HepG2 (cell line): ENCODE results near the gene PACSIN1. TPM values are rescaled to one million over a fixed set of nuclear protein-coding genes. Genes with fewer than 3 reads are reported as not detected.

Experiments used
- ATAC-seq: fragments of 200-7000 bp; cut with Tn5 transposase; 3 replicates; pipeline ENCODE4 v1.9.1; 2020; ENCODE audit warnings: mild to moderate bottlenecking, moderate library complexity
- BruUV-seq: library from RNA; stranded (reverse); fragments of 400-500 nt; replicated peaks from 2 replicates; lab custom pipeline; 2021; lab: Mats Ljungman, UMichigan
- CTCF ChIA-PET: fragments of 300-600 bp; formaldehyde crosslinking; extraction: SDS; loops from one replicate; lab custom pipeline; 2021; ENCODE audit warnings: low total read pairs, inconsistent platforms, low intra/inter-chr PET ratio; lab: Yijun Ruan, JAX
- POLR2A ChIA-PET: fragments of 350-600 bp; sonication (Branson Sonifier 250); formaldehyde crosslinking; loops from one replicate; lab custom pipeline; 2020; ENCODE audit warnings: antibody characterized with exemption, inconsistent platforms; lab: Yijun Ruan, JAX
- DNase-seq: peaks from one replicate; pipeline ENCODE4 v3.0.0-alpha.2; 2015; ENCODE audit warnings: low spot score
- FAIRE-seq: peaks from 3 replicates; lab custom pipeline; 2011; peaks lifted over from hg19 to GRCh38; lab: Jason Lieb, UNC
- H2AFZ ChIP-seq: one replicate; pipeline ENCODE4 v1.6.1; 2011; ENCODE audit warnings: low read length, inconsistent platforms
- H3K27ac ChIP-seq: fragments of 300-600 bp; 3 replicates; pipeline ENCODE4 v1.8.0; 2011; ENCODE audit warnings: mixed run types, mild to moderate bottlenecking, mixed read lengths, low read length, inconsistent platforms; ENCODE audit not compliant: insufficient read depth; ENCODE audit errors: extremely low read length
- H3K27me3 ChIP-seq, 2 experiments: fragments of 200-600 bp in 1 of 2; 2 replicates in 1 of 2; 3 replicates in 1 of 2; pipeline versions ENCODE4 v1.6.0 to v1.8.0; 2011; ENCODE audit warnings: low read length in 2 of 2, mild to moderate bottlenecking in 2 of 2, moderate library complexity in 2 of 2, inconsistent platforms in 1 of 2; ENCODE audit not compliant: insufficient read depth in 2 of 2, control insufficient read depth in 1 of 2
- H3K36me3 ChIP-seq, 2 experiments: fragments of 200-600 bp in 1 of 2; replicated peaks in 1 of 2; 2 replicates in 1 of 2; 3 replicates in 1 of 2; pipeline versions ENCODE4 v1.5.1 to v1.8.0; 2011; ENCODE audit warnings: low read length in 2 of 2, inconsistent platforms in 1 of 2; ENCODE audit not compliant: insufficient read depth in 2 of 2, control insufficient read depth in 1 of 2
- H3K4me1 ChIP-seq: 2 replicates; pipeline ENCODE4 v1.5.1; 2012; ENCODE audit warnings: low read length, inconsistent platforms; ENCODE audit not compliant: insufficient read depth
- H3K4me2 ChIP-seq: 2 replicates; pipeline ENCODE4 v1.6.0; 2011; ENCODE audit warnings: low read depth, low read length, inconsistent platforms
- H3K4me3 ChIP-seq, 3 experiments: fragments of 200-600 bp in 1 of 3; sonication (generic), shearing (Covaris generic) in 1 of 3; replicated peaks in 1 of 3; 2 replicates each; pipeline ENCODE4 v1.5.1; 2011 to 2016; ENCODE audit warnings: low read length in 3 of 3, inconsistent platforms in 2 of 3, low read depth in 2 of 3, mild to moderate bottlenecking in 2 of 3, control low read depth in 1 of 3, mixed read lengths in 1 of 3; ENCODE audit not compliant: insufficient read depth in 1 of 3
- H3K79me2 ChIP-seq: one replicate; pipeline ENCODE4 v1.6.1; 2011; ENCODE audit warnings: low read length, inconsistent platforms; ENCODE audit not compliant: insufficient read depth
- H3K9ac ChIP-seq: 2 replicates; pipeline ENCODE4 v1.6.0; 2011; ENCODE audit warnings: mild to moderate bottlenecking, low read depth, low read length, inconsistent platforms; ENCODE audit not compliant: insufficient read depth
- H3K9me3 ChIP-seq: 2 replicates; pipeline ENCODE4 v1.5.1; 2012; ENCODE audit warnings: mild to moderate bottlenecking, low read length
- H4K20me1 ChIP-seq: 2 replicates; pipeline ENCODE4 v1.6.0; 2011; ENCODE audit warnings: inconsistent platforms, mild to moderate bottlenecking, low read length, moderate library complexity; ENCODE audit not compliant: insufficient read depth
- E2F1 ChIP-seq: sonication (generic); formaldehyde crosslinking; IDR thresholded peaks from 2 replicates; pipeline ENCODE4 v1.5.0; 2020; ENCODE audit warnings: missing genetic modification reagents
- HNRNPK ChIP-seq: fragments of 200-400 bp; formaldehyde crosslinking; IDR thresholded peaks from 2 replicates; pipeline ENCODE4 v1.6.1; 2018; ENCODE audit warnings: low read length, low read depth, moderate library complexity, mild to moderate bottlenecking; ENCODE audit not compliant: poor library complexity, severe bottlenecking
- KIAA2018 ChIP-seq: sonication (generic); formaldehyde crosslinking; IDR thresholded peaks from 2 replicates; pipeline ENCODE4 v1.5.0; 2020; ENCODE audit warnings: mild to moderate bottlenecking, missing genetic modification reagents, borderline replicate concordance
- PLRG1 ChIP-seq: fragments of 450-650 bp; conservative IDR thresholded peaks from 2 replicates; pipeline ENCODE4 v1.6.1; 2016
- WGBS: methylation state at CpG from one replicate; pipeline ENCODE4 v1.1.6; 2017; ENCODE audit warnings: low lambda C conversion rate; 5-methylcytosine and 5-hydroxymethylcytosine counted together
- in situ Hi-C: cut with HindIII; loops from 2 replicates; pipeline ENCODE4 v1.10.0; 2017; ENCODE audit warnings: low pct_unique_long_range_greater_than_20kb; ENCODE audit not compliant: extremely low pct_ligation_motif_present
- intact Hi-C: fragments of 100-400 bp; cut with micrococcal nuclease; formaldehyde crosslinking; loops from one replicate; pipeline ENCODE4 v1.10.0; 2022; ENCODE audit not compliant: unreplicated experiment
- polyA plus RNA-seq, 8 experiments: library from polyadenylated mRNA; depleted of rRNA in 3 of 8; stranded (reverse) in 7 of 8; unstranded in 1 of 8; fragments of >200 nt; fragmentation: Illumina TruSeq in 4 of 8; extraction: Trizol in 4 of 8; gene quantifications; 2 replicates each; pipeline versions ENCODE4 v1.2.1 to v1.2.3, GENCODE V29; 2011 to 2016; ENCODE audit warnings: low read depth in 4 of 8, missing spikeins in 1 of 8, mixed read lengths in 1 of 8; ENCODE audit not compliant: insufficient read depth in 1 of 8
- total RNA-seq, 5 experiments: library from RNA; depleted of rRNA; stranded (reverse); fragments of >200 nt; fragmentation: Illumina TruSeq; extraction: Trizol; gene quantifications; 2 replicates each; pipeline ENCODE4 v1.2.3, GENCODE V29; 2016; ENCODE audit warnings: low read depth in 1 of 5
- TF ChIP-seq, protein P1 (sequence below): sonication (generic); formaldehyde crosslinking; IDR thresholded peaks from 2 replicates; pipeline ENCODE4 v1.5.0; 2020; ENCODE audit warnings: missing genetic modification reagents

Gene PACSIN1
- total and polyA plus RNA-seq, 2 of the 13 experiments (the other 11 are each of a cell fraction or from before 2014, with no cell fraction given): not detected

DNA sequence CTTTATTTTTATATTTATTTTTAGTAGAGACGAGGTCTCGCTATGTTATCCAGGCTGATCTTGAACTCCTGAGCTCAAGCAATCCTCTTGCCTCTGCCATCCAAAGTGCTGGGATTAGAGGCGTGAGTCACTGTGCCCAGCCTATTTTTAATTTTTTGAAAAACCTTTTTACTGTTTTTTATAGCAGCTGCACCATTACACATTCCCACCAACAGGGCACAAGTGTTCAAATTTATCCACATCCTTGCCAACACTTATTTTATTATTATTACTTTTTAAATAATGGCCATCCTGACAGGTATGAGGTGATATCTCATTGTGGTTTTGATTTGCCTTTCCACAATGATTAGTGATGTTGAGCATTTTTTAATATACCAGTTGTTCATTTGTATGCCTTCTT lies 42.5 kb downstream of the PACSIN1 start (continued):
- no peak for TF ChIP-seq E2F1 (CRISPR knock-in tag)
- TF ChIP-seq HNRNPK: no peak
- TF ChIP-seq PLRG1: no peak

DNA sequence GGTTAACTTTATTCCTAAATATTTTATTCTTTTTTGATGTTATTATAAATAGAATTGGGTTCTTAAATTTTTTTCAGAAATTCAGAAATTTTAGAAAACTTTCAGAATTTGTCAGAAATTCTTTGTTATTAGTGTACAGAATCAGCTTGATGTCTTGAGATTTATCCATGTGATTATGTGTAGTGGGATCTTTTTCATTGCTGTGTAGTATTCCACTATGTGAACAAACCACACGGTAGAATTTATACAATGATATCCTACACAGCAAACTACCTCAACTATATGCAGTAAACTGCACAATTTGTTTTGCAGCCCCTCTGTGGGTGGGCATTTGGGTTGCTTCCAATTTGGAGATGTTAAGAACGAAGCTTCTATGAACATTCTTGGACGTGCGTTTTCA lies 43.9 kb downstream of the PACSIN1 start:
- intact Hi-C loops: no loop called here
- CTCF ChIA-PET: no interaction called here
- FAIRE-seq: no peak

More for the DNA sequence above, 43.9 kb downstream of the PACSIN1 start:
- H3K9ac ChIP-seq: no peak overlapping the region
- no TSS peak for BruUV-seq
- H3K27me3 ChIP-seq: peaks cover 0 to 19% of the 10 kb centered on the region in 2 experiments; a peak in 3 of 5 replicates
- no peak for DNase-seq
- POLR2A ChIA-PET: no interaction called here
- H3K79me2 ChIP-seq: no peaks in the 10 kb centered on the region
- H2AFZ ChIP-seq: no peak overlapping the region
- in situ Hi-C loops: no loop called here
- H3K9me3 ChIP-seq: no peaks in the 10 kb centered on the region
- TF ChIP-seq, protein P1, sequence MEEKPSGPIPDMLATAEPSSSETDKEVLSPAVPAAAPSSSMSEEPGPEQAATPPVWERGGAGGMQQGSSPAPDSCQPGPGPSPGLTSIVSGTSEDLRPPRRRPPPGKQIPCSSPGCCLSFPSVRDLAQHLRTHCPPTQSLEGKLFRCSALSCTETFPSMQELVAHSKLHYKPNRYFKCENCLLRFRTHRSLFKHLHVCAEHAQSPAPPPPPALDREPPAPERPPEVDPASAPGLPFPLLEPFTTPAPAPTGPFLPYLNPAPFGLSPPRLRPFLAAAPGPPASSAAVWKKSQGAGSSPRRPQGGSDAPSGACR (CRISPR knock-in tag): no peak
- TF ChIP-seq KIAA2018: no peak
- no peak for ATAC-seq
- H3K27ac ChIP-seq: no peak overlapping the region
- no peak overlapping the region for H3K4me3 ChIP-seq
- 95% methylated on average over 4 of the region's 4 CpGs for WGBS
- H4K20me1 ChIP-seq: no peaks in the 10 kb centered on the region
- H3K4me1 ChIP-seq: no peaks in the 10 kb centered on the region
- H3K4me2 ChIP-seq: no peak overlapping the region
- no peaks in the 10 kb centered on the region for H3K36me3 ChIP-seq
